Body of pancreas (tissue), 4 donors: ENCODE results near the gene CLIP2. TPM values are rescaled to one million over a fixed set of nuclear protein-coding genes. Genes with fewer than 3 reads are reported as not detected.
A peak's percentile ranks its signal among the peaks of the same experiment; 100 is the strongest.
"Not testable (repeated sequence)": the region's sequence is repeated elsewhere in the genome, so short reads cannot be mapped to it uniquely, and the experiment has no call there.

Experiments
- ATAC-seq: fragments of 150-250 bp; one replicate; pipeline ENCODE4 v1.9.1; 2016
- DNase-seq, 4 donors: peaks; one replicate each; pipeline ENCODE4 v3.0.0-alpha.2; 2019
- H3K27ac ChIP-seq, 4 donors: fragments of 200-600 bp; sonication (generic); 1 replicate in 3 of 4; 2 replicates in 1 of 4; pipeline versions ENCODE4 v1.5.1 to v1.6.1; 2016 to 2019; ENCODE audit warnings: mild to moderate bottlenecking in 1 of 4, mixed read lengths in 1 of 4, moderate library complexity in 1 of 4
- H3K27me3 ChIP-seq, 2 donors: fragments of 200-600 bp; sonication (generic); one replicate each; pipeline ENCODE4 v1.6.0; 2016; ENCODE audit warnings: mild to moderate bottlenecking in 1 of 2
- H3K36me3 ChIP-seq, 2 donors: fragments of 200-600 bp; sonication (generic); replicated peaks in 1 of 2; 2 replicates each; pipeline ENCODE4 v1.5.1; 2016; ENCODE audit warnings: low read depth in 2 of 2; ENCODE audit not compliant: insufficient read depth in 1 of 2
- H3K4me1 ChIP-seq: fragments of 200-600 bp; sonication (generic); one replicate; pipeline ENCODE4 v1.6.0; 2016
- H3K4me3 ChIP-seq, 2 donors: fragments of 200-600 bp; sonication (generic); 1 replicate in 1 of 2; 2 replicates in 1 of 2; pipeline ENCODE4 v1.5.1; 2016 to 2019
- H3K9me3 ChIP-seq, 3 donors: fragments of 200-600 bp; sonication (generic); 1 replicate in 2 of 3; 2 replicates in 1 of 3; pipeline ENCODE4 v1.5.1; 2016
- CTCF ChIP-seq, 7 experiments: fragments of 450-650 bp in 4 of 7; fragments of 200-600 bp in 3 of 7; sonication (generic) in 3 of 7; IDR thresholded peaks; one replicate each; pipeline ENCODE4 v1.5.1; 2016 to 2019; ENCODE audit warnings: antibody characterized with exemption in 7 of 7
- POLR2A ChIP-seq, 3 donors: fragments of 450-650 bp; IDR thresholded peaks; one replicate each; pipeline ENCODE4 v1.6.1; 2016; ENCODE audit warnings: antibody characterized with exemption in 3 of 3, mild to moderate bottlenecking in 2 of 3
- WGBS, 2 donors: methylation state at CpG; one replicate each; pipeline ENCODE4 v1.1.5; 2017; 5-methylcytosine and 5-hydroxymethylcytosine counted together
- intact Hi-C: fragments of 100-400 bp; cut with DNase I; formaldehyde crosslinking; loops from one replicate; pipeline ENCODE4 v1.15.1; 2023
- total RNA-seq, 2 donors: library from RNA; depleted of rRNA; stranded (reverse); fragments of >200 nt; gene quantifications; one replicate each; pipeline ENCODE4 v1.1.0, GENCODE V29; 2016

Gene CLIP2
- total RNA-seq, 2 donors from 2014 or later, result 31.6 to 120 TPM

- H3K27ac ChIP-seq, result no peak overlapping the region
- no peaks in the 10 kb centered on the region for H3K4me1 ChIP-seq
- DNase-seq (no peak), ATAC-seq (no peak)
- 90 to 97% methylated on average over 21 to 41 of the region's 52 CpGs for WGBS, 2 donors
- H3K4me3 ChIP-seq, result no peak overlapping the region
- intact Hi-C loops, result no loop called here
- H3K9me3 ChIP-seq, result no peaks in the 10 kb centered on the region
- no peaks in the 10 kb centered on the region for H3K27me3 ChIP-seq
- TF ChIP-seq POLR2A (IDR thresholded peaks at IDR 0.05) (no peak), CTCF (IDR thresholded peaks at IDR 0.05) (no peak)
- H3K36me3 ChIP-seq, result peaks cover 0 to 3% of the 10 kb centered on the region in 2 donors
Observed at GRCh38 chr7:74338366-74339108, 49.3 kb downstream of the CLIP2 start.

- 90 to 92% methylated on average over 2 of the region's 2 CpGs for WGBS, 2 donors
- ATAC-seq, DNase-seq, H3K36me3 ChIP-seq, H3K4me3 ChIP-seq, H3K27me3 ChIP-seq, H3K27ac ChIP-seq, H3K4me1 ChIP-seq, H3K9me3 ChIP-seq, intact Hi-C loops: not testable (repeated sequence)
Observed at GRCh38 chr7:74339648-74340047, 50.4 kb downstream of the CLIP2 start.

GRCh38 chr7:74343281-74344131, 54.3 kb downstream of the CLIP2 start:
- DNase-seq, result peak in 1 of 4 donors; percentile 9

GRCh38 chr7:74344132-74344496, 54.9 kb downstream of the CLIP2 start:
- no peak for TF ChIP-seq CTCF (IDR thresholded peaks at IDR 0.05)
- no peak for TF ChIP-seq POLR2A (IDR thresholded peaks at IDR 0.05)
- Histone ChIP-seq H3K36me3 (peaks cover 0 to 3% of the 10 kb centered on the region in 2 donors), H3K4me3 (no peak overlapping the region), H3K27me3 (no peaks in the 10 kb centered on the region), H3K27ac (no peak overlapping the region), H3K4me1 (no peaks in the 10 kb centered on the region), H3K9me3 (no peaks in the 10 kb centered on the region)
- DNase-seq, result no peak
- WGBS, 2 donors, result 89 to 100% methylated on average over 2 of the region's 2 CpGs
- no peak for ATAC-seq
- intact Hi-C loops, result no loop called here

More at GRCh38 chr7:74343281-74344131, 54.3 kb downstream of the CLIP2 start:
- WGBS, 2 donors, result 75 to 77% methylated on average over 13 to 14 of the region's 14 CpGs
- ATAC-seq, result no peak
- TF ChIP-seq CTCF (IDR thresholded peaks at IDR 0.05), result no peak
- TF ChIP-seq POLR2A (IDR thresholded peaks at IDR 0.05), result no peak
- Histone ChIP-seq H3K36me3 (peaks cover 0 to 3% of the 10 kb centered on the region in 2 donors), H3K27ac (no peak overlapping the region), H3K9me3 (no peaks in the 10 kb centered on the region), H3K27me3 (no peaks in the 10 kb centered on the region), H3K4me3 (no peak overlapping the region), H3K4me1 (no peaks in the 10 kb centered on the region)
- intact Hi-C loops, result no loop called here

- ATAC-seq, result no peak
- WGBS, 2 donors, result 78 to 92% methylated on average over 2 of the region's 2 CpGs
Observed at GRCh38 chr7:74344786-74345185, 55.6 kb downstream of the CLIP2 start.

More at GRCh38 chr7:74344786-74345185, 55.6 kb downstream of the CLIP2 start:
- Histone ChIP-seq H3K36me3 (peaks cover 0 to 3% of the 10 kb centered on the region in 2 donors), H3K9me3 (no peaks in the 10 kb centered on the region), H3K27ac (no peak overlapping the region), H3K4me3 (no peak overlapping the region), H3K4me1 (no peaks in the 10 kb centered on the region), H3K27me3 (no peaks in the 10 kb centered on the region)
- TF ChIP-seq POLR2A (IDR thresholded peaks at IDR 0.05), result no peak
- TF ChIP-seq CTCF (IDR thresholded peaks at IDR 0.05), result no peak
- no peak for DNase-seq
- intact Hi-C loops, result no loop called here
